ENCODE results near the gene SYCE3.

- peak; percentile 77 for TF ChIP-seq POLR2A (IDR thresholded peaks at IDR 0.05; ENCODE audit: low read depth, low read length)
- TF ChIP-seq TAF1 (IDR thresholded peaks at IDR 0.05; ENCODE audit: borderline replicate concordance, low read depth, low read length): peak; percentile 74
Measured at GRCh38 chr22:50530877-50531545, 31.7 kb downstream of the SYCE3 start.
